ENCODE results near the gene PRKAR1B.

PRKAR1B gene

GRCh38 chr7:730501-731439, 3.7 kb upstream of the PRKAR1B start:
- Histone ChIP-seq H3K36me3 (ENCODE audit: control insufficient read depth, insufficient read depth, low read length) (peaks cover 17% of the 10 kb centered on the region), H3K4me3 (replicated peaks; ENCODE audit: low read depth, low read length) (no peak overlapping the region), H3K27me3 (replicated peaks; ENCODE audit: control insufficient read depth, insufficient read depth, low read length) (no peaks in the 10 kb centered on the region)
- TF ChIP-seq CTCF (IDR thresholded peaks at IDR 0.05; ENCODE audit: insufficient read depth, low read length, poor library complexity, severe bottlenecking), result no peak
- no peak for DNase-seq (ENCODE audit: extremely low read depth, insufficient read length)

- Histone ChIP-seq H3K36me3 (ENCODE audit: control insufficient read depth, insufficient read depth, low read length) (peaks cover 13% of the 10 kb centered on the region), H3K4me3 (replicated peaks; ENCODE audit: low read depth, low read length) (no peak overlapping the region), H3K27me3 (replicated peaks; ENCODE audit: control insufficient read depth, insufficient read depth, low read length) (no peaks in the 10 kb centered on the region)
- DNase-seq (ENCODE audit: extremely low read depth, insufficient read length), result no peak
- no peak for TF ChIP-seq CTCF (IDR thresholded peaks at IDR 0.05; ENCODE audit: insufficient read depth, low read length, poor library complexity, severe bottlenecking)
These were observed 2.3 kb upstream of the PRKAR1B start for GRCh38 chr7:729140-730000.

GRCh38 chr7:728602-729001, 1.5 kb upstream of the PRKAR1B start:
- TF ChIP-seq CTCF (IDR thresholded peaks at IDR 0.05; ENCODE audit: insufficient read depth, low read length, poor library complexity, severe bottlenecking), result no peak
- no peaks in the 10 kb centered on the region for H3K27me3 ChIP-seq (replicated peaks; ENCODE audit: control insufficient read depth, insufficient read depth, low read length)
- no peak for DNase-seq (ENCODE audit: extremely low read depth, insufficient read length)
- H3K4me3 ChIP-seq (replicated peaks; ENCODE audit: low read depth, low read length), result no peak overlapping the region
- H3K36me3 ChIP-seq (ENCODE audit: control insufficient read depth, insufficient read depth, low read length), result peaks cover 13% of the 10 kb centered on the region

GRCh38 chr7:727806-728460, 852 bp upstream of the PRKAR1B start:
- H3K4me3 ChIP-seq (replicated peaks; ENCODE audit: low read depth, low read length), result peak overlapping the region; percentile 80
- no peak for DNase-seq (ENCODE audit: extremely low read depth, insufficient read length)
- H3K36me3 ChIP-seq (ENCODE audit: control insufficient read depth, insufficient read depth, low read length), result peaks cover 15% of the 10 kb centered on the region

GRCh38 chr7:726854-727103, 302 bp downstream of the PRKAR1B start:
- no peak for TF ChIP-seq CTCF (IDR thresholded peaks at IDR 0.05; ENCODE audit: insufficient read depth, low read length, poor library complexity, severe bottlenecking)
- no peak for DNase-seq (ENCODE audit: extremely low read depth, insufficient read length)
- H3K27me3 ChIP-seq (replicated peaks; ENCODE audit: control insufficient read depth, insufficient read depth, low read length), result no peaks in the 10 kb centered on the region
- H3K4me3 ChIP-seq (replicated peaks; ENCODE audit: low read depth, low read length), result peak overlapping the region; percentile 80
- peaks cover 12% of the 10 kb centered on the region for H3K36me3 ChIP-seq (ENCODE audit: control insufficient read depth, insufficient read depth, low read length)

More at GRCh38 chr7:727806-728460, 852 bp upstream of the PRKAR1B start:
- no peak for TF ChIP-seq CTCF (IDR thresholded peaks at IDR 0.05; ENCODE audit: insufficient read depth, low read length, poor library complexity, severe bottlenecking)
- H3K27me3 ChIP-seq (replicated peaks; ENCODE audit: control insufficient read depth, insufficient read depth, low read length), result no peaks in the 10 kb centered on the region
